GM21528 (cell line): ENCODE data around the gene CST2.
"Not testable (repeated sequence)": the region's sequence is repeated elsewhere in the genome, so short reads cannot be mapped to it uniquely, and the experiment has no call there.

ENCODE experiments used
- ATAC-seq: cut with Tn5 transposase; IDR thresholded peaks from one replicate; pipeline ENCODE4 v1.9.1; 2021; ENCODE audit warnings: mild to moderate bottlenecking, moderate library complexity; ENCODE audit not compliant: unreplicated experiment, low FRiP score

Gene CST2

GRCh38 chr20:23826541-23827021, at the start of gene CST2:
Gene CST2 (minus strand): TSS chr20:23826729. CDS start chr20:23826660, 69 bp downstream.
- ATAC-seq: no peak

- no peak for ATAC-seq
Measured at GRCh38 chr20:23875606-23876237, 49.2 kb upstream of the CST2 start.

GRCh38 chr20:23874747-23875146, 48.2 kb upstream of the CST2 start:
- ATAC-seq: no peak

- ATAC-seq: no peak
Measured at GRCh38 chr20:23873370-23874015, 47.0 kb upstream of the CST2 start.

- ATAC-seq: no peak
Measured at GRCh38 chr20:23872065-23872464, 45.5 kb upstream of the CST2 start.

- no peak for ATAC-seq
Measured at GRCh38 chr20:23870461-23870860, 43.9 kb upstream of the CST2 start.

- no peak for ATAC-seq
Measured at GRCh38 chr20:23869520-23869919, 43.0 kb upstream of the CST2 start.

- ATAC-seq: no peak
Measured at GRCh38 chr20:23868321-23868720, 41.8 kb upstream of the CST2 start.

GRCh38 chr20:23867152-23867776, 40.7 kb upstream of the CST2 start:
- no peak for ATAC-seq

- ATAC-seq: not testable (repeated sequence)
Measured at GRCh38 chr20:23860771-23861170, 34.2 kb upstream of the CST2 start.

GRCh38 chr20:23857962-23858595, 31.6 kb upstream of the CST2 start:
- ATAC-seq: no peak

- no peak for ATAC-seq
Measured at GRCh38 chr20:23856736-23857135, 30.2 kb upstream of the CST2 start.

- ATAC-seq: no peak
Measured at GRCh38 chr20:23856226-23856625, 29.7 kb upstream of the CST2 start.

- ATAC-seq: no peak
Measured at GRCh38 chr20:23841693-23842092, 15.2 kb upstream of the CST2 start.

- no peak for ATAC-seq
Measured at GRCh38 chr20:23835716-23836115, 9.2 kb upstream of the CST2 start.

- no peak for ATAC-seq
Measured at GRCh38 chr20:23832775-23833513, 6.4 kb upstream of the CST2 start.

GRCh38 chr20:23831961-23832360, 5.4 kb upstream of the CST2 start:
- ATAC-seq: not testable (repeated sequence)

- no peak for ATAC-seq
Measured at GRCh38 chr20:23823621-23824324, 2.8 kb downstream of the CST2 start.

GRCh38 chr20:23823111-23823510, 3.4 kb downstream of the CST2 start:
- no peak for ATAC-seq

GRCh38 chr20:23820493-23820892, 6.0 kb downstream of the CST2 start:
- no peak for ATAC-seq
